ENCODE data around the gene FXYD6.

DNA sequence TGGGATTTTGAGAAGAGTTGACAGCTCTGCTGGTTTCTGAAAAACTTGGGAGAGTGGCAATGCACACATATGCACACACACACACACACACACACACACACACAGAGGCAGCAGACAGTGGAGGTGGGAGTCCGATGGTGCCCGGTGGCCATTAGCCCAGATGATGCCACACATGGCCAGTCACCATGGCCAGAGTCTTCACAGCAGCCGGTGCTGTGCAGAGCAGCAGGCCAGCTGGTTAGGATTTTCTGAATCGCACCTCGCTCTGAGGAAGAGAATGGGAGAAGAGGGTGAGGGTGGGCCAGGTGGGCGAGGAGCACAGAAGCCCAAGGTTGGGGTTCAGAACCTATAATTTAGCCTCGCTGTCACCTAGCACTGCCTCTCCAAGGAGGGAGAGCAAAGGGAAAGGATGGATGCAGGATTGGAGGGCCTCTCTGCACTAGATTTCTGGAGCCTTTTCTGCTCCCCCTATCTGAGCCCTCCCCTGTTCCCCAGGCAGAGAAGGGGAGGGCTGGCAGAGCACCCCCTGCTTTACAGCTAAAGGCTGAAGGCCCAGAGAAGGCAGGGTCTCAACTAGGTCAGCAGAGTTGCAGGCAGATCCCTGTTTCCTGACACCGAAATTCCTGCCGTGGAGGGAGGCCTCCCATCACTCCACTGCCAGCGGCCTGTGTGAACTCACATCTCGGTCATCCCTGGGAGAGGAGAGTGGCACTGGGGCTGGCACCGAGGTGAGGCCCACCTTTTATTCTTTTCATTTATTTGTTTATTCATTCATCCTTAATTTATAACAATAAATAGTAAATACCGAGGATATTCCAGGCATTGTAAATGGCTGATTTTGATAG, 25.8 kb upstream of the FXYD6 start:
- no peak for TF ChIP-seq EZH2 (IDR thresholded peaks at IDR 0.05)
- no peak for TF ChIP-seq POLR2AphosphoS5 (IDR thresholded peaks at IDR 0.05; ENCODE audit: borderline replicate concordance, low read depth, low read length)
